Activated CD4-positive, CD25-positive, alpha-beta regulatory T cell treated with anti-CD3 and anti-CD28 coated beads, Interleukin-2, amount 50 U/mL, for 16 hours (primary cell): ENCODE measurements around the gene UPF2.
"Not testable (repeated sequence)": the region's sequence is repeated elsewhere in the genome, so short reads cannot be mapped to it uniquely, and the experiment has no call there.

Experiments used
- DNase-seq: peaks from one replicate; pipeline ENCODE4 v3.0.0-alpha.2; 2020; ENCODE audit warnings: low read depth, low spot score

Gene UPF2

GRCh38 chr10:12042797-12043651 lies at the start of gene UPF2:
Gene UPF2 (minus strand): TSS chr10:12042809. CDS start chr10:12035423, 7,386 bp downstream.
- peak; percentile 96 for DNase-seq

GRCh38 chr10:12091421-12091820 lies 48.8 kb upstream of the UPF2 start:
- no peak for DNase-seq

GRCh38 chr10:12088919-12089318 lies 46.3 kb upstream of the UPF2 start:
- DNase-seq, result no peak

- DNase-seq, result no peak
Observed at GRCh38 chr10:12081879-12082557, 39.4 kb upstream of the UPF2 start.

GRCh38 chr10:12081470-12081869 lies 38.9 kb upstream of the UPF2 start:
- DNase-seq, result no peak

GRCh38 chr10:12077580-12078180 lies 35.1 kb upstream of the UPF2 start:
- DNase-seq, result no peak

- DNase-seq, result no peak
Observed at GRCh38 chr10:12073526-12073925, 30.9 kb upstream of the UPF2 start.

- DNase-seq, result not testable (repeated sequence)
Observed at GRCh38 chr10:12071441-12071840, 28.8 kb upstream of the UPF2 start.

GRCh38 chr10:12068449-12069269 lies 26.1 kb upstream of the UPF2 start, which contains the start of gene DHTKD1:
Gene DHTKD1 (plus strand): TSS chr10:12068954. CDS start chr10:12069034, 80 bp downstream.
- DNase-seq, result peak; percentile 98

GRCh38 chr10:12067336-12067735 lies 24.7 kb upstream of the UPF2 start:
- DNase-seq, result no peak

- DNase-seq, result no peak
Observed at GRCh38 chr10:12063483-12063818, 20.8 kb upstream of the UPF2 start.

- no peak for DNase-seq
Observed at GRCh38 chr10:12062754-12063482, 20.3 kb upstream of the UPF2 start.

GRCh38 chr10:12061124-12061523 lies 18.5 kb upstream of the UPF2 start:
- no peak for DNase-seq

- no peak for DNase-seq
Observed at GRCh38 chr10:12056748-12057147, 14.1 kb upstream of the UPF2 start.

- no peak for DNase-seq
Observed at GRCh38 chr10:12055732-12056131, 13.1 kb upstream of the UPF2 start.

GRCh38 chr10:12051241-12051640 lies 8.6 kb upstream of the UPF2 start:
- DNase-seq, result no peak

GRCh38 chr10:12050528-12050927 lies 7.9 kb upstream of the UPF2 start:
- DNase-seq, result no peak

- no peak for DNase-seq
Observed at GRCh38 chr10:12048547-12048946, 5.9 kb upstream of the UPF2 start.

GRCh38 chr10:12045596-12045995 lies 3.0 kb upstream of the UPF2 start:
- no peak for DNase-seq

GRCh38 chr10:12042409-12042796 lies 206 bp downstream of the UPF2 start:
- peak; percentile 42 for DNase-seq
